ENCODE results near the gene VAMP8.

VAMP8 gene

DNA sequence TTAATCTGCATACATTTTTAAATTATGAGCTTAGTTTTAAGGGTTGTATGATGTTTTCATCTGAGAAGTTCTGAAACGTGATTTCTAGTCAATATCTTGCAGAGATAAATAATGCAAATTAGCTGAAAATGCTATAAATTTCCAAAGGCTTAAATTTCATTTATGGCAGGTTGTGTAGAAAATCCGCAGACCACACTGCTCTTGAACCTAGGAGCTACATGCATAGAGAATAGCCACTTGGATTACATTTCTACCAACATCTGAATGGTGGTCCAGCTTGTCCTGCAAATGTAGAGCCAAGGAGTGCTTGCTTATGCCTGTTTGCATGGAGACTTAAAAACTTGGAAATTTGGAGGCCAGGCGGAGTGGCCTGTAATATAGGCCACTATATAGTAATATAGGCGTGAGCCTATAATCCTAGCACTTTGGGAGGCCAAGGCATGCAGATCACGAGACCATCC, 31.6 kb upstream of the VAMP8 start:
- Histone ChIP-seq H4K20me1 (ENCODE audit: insufficient read depth, low read length) (peaks cover 28% of the 10 kb centered on the region), H3F3A (ENCODE audit: insufficient read depth, low read length) (peaks cover 66% of the 10 kb centered on the region), H3K79me2 (ENCODE audit: low read length) (peaks cover 25% of the 10 kb centered on the region), H3K4me1 (ENCODE audit: low read length) (peaks cover 13% of the 10 kb centered on the region), H3K9me2 (replicated peaks; ENCODE audit: insufficient read depth, low read length) (no peaks in the 10 kb centered on the region), H3K4me3 (ENCODE audit: low read length) (no peak overlapping the region), H3K27me3 (replicated peaks; ENCODE audit: insufficient read depth, low read length) (no peaks in the 10 kb centered on the region), H3K9me3 (replicated peaks; ENCODE audit: insufficient read depth, low read length) (no peaks in the 10 kb centered on the region), H3K9ac (ENCODE audit: low read length) (no peak overlapping the region), H2AFZ (ENCODE audit: low read length) (no peak overlapping the region), H3K27ac (ENCODE audit: low read length) (no peak overlapping the region), H3K4me2 (ENCODE audit: low read depth, low read length) (no peak overlapping the region), H3K36me3 (replicated peaks; ENCODE audit: insufficient read depth, low read length) (peaks cover 24% of the 10 kb centered on the region)
- no peak for DNase-seq
- TF ChIP-seq CTCF (IDR thresholded peaks at IDR 0.05; ENCODE audit: low read length), result no peak
- TF ChIP-seq EZH2 (optimal IDR thresholded peaks at IDR 0.05; ENCODE audit: low read depth, low read length), result no peak
- no peak for TF ChIP-seq EZH2phosphoT487 (IDR thresholded peaks at IDR 0.05; ENCODE audit: low read length)

- H3K9ac ChIP-seq (ENCODE audit: low read length), result no peak overlapping the region
- TF ChIP-seq EZH2 (optimal IDR thresholded peaks at IDR 0.05; ENCODE audit: low read depth, low read length) (no peak), CTCF (IDR thresholded peaks at IDR 0.05; ENCODE audit: low read length) (no peak), EZH2phosphoT487 (IDR thresholded peaks at IDR 0.05; ENCODE audit: low read length) (no peak)
- no peaks in the 10 kb centered on the region for H3K4me1 ChIP-seq (ENCODE audit: low read length)
- H3K9me3 ChIP-seq (replicated peaks; ENCODE audit: insufficient read depth, low read length), result no peaks in the 10 kb centered on the region
- peaks cover 52% of the 10 kb centered on the region for H3F3A ChIP-seq (ENCODE audit: insufficient read depth, low read length)
- H3K27ac ChIP-seq (ENCODE audit: low read length), result no peak overlapping the region
- no peaks in the 10 kb centered on the region for H3K9me2 ChIP-seq (replicated peaks; ENCODE audit: insufficient read depth, low read length)
- peaks cover 13% of the 10 kb centered on the region; the same call in 1 of the 2 replicates for H4K20me1 ChIP-seq (ENCODE audit: insufficient read depth, low read length)
- no peak for DNase-seq
- H3K27me3 ChIP-seq (replicated peaks; ENCODE audit: insufficient read depth, low read length), result no peaks in the 10 kb centered on the region
- peaks cover 10% of the 10 kb centered on the region for H3K36me3 ChIP-seq (replicated peaks; ENCODE audit: insufficient read depth, low read length)
- H3K4me2 ChIP-seq (ENCODE audit: low read depth, low read length), result no peak overlapping the region
- no peak overlapping the region for H2AFZ ChIP-seq (ENCODE audit: low read length)
- peaks cover 10% of the 10 kb centered on the region for H3K79me2 ChIP-seq (ENCODE audit: low read length)
- no peak overlapping the region for H3K4me3 ChIP-seq (ENCODE audit: low read length)
Observed at GRCh38 chr2:85547089-85547858, 30.1 kb upstream of the VAMP8 start.

- no peak overlapping the region for H3K9ac ChIP-seq (ENCODE audit: low read length)
- H3K9me3 ChIP-seq (replicated peaks; ENCODE audit: insufficient read depth, low read length), result no peaks in the 10 kb centered on the region
- H3K4me2 ChIP-seq (ENCODE audit: low read depth, low read length), result no peak overlapping the region
- H3K27me3 ChIP-seq (replicated peaks; ENCODE audit: insufficient read depth, low read length), result no peaks in the 10 kb centered on the region
- peaks cover 44% of the 10 kb centered on the region for H3F3A ChIP-seq (ENCODE audit: insufficient read depth, low read length)
- H4K20me1 ChIP-seq (ENCODE audit: insufficient read depth, low read length), result peaks cover 5% of the 10 kb centered on the region; the same call in 1 of the 2 replicates
- no peak for TF ChIP-seq EZH2phosphoT487 (IDR thresholded peaks at IDR 0.05; ENCODE audit: low read length)
- no peak for TF ChIP-seq EZH2 (optimal IDR thresholded peaks at IDR 0.05; ENCODE audit: low read depth, low read length)
- no peak for TF ChIP-seq CTCF (IDR thresholded peaks at IDR 0.05; ENCODE audit: low read length)
- no peak overlapping the region for H3K4me3 ChIP-seq (ENCODE audit: low read length)
- H3K79me2 ChIP-seq (ENCODE audit: low read length), result peaks cover 3% of the 10 kb centered on the region
- H3K27ac ChIP-seq (ENCODE audit: low read length), result no peak overlapping the region
- no peaks in the 10 kb centered on the region for H3K9me2 ChIP-seq (replicated peaks; ENCODE audit: insufficient read depth, low read length)
- H3K36me3 ChIP-seq (replicated peaks; ENCODE audit: insufficient read depth, low read length), result peaks cover 3% of the 10 kb centered on the region
- no peak overlapping the region for H2AFZ ChIP-seq (ENCODE audit: low read length)
- no peak for DNase-seq
- no peaks in the 10 kb centered on the region for H3K4me1 ChIP-seq (ENCODE audit: low read length)
Observed at GRCh38 chr2:85547859-85548607, 29.4 kb upstream of the VAMP8 start.

Data from MM.1S (cell line).